Measurements from ENCODE around the gene SIT1.

Gene SIT1

DNA sequence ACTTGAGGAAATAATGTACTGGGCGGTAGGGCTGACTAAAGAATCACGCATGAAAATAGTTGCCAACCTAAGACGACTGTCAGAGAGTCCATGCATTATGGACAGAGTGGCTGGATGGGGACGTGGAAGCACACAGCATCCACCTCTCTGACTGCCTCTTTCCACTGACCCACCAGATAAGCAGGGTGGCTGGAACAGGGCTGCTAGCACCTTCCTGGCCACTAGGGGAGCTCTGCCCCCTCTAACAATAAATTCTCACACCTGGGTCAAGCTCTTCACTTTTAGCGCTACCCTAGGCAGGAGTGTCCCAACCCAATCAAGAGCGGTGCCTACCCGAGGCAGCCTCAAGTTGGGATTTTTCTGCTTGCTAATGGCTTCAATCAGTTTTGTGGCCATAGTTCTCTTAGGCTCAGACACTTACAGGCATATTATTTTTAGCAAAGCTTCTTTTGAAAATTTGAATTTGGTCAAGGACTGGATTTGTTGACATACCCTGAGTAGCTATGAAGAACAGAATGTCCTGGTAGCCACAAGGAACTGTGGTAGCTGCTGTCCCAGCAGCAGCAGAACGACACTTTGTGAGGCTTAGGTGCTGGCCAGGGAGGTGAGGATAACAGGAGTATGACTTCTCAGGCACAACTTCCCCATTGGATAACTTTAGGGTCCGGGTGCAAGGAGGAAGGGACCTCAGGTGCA, 45.9 kb upstream of the SIT1 start:
- Histone ChIP-seq H2AFZ (ENCODE audit: low read depth) (no peak overlapping the region), H4K20me1 (ENCODE audit: insufficient read depth) (no peaks in the 10 kb centered on the region), H3K4me2 (no peak overlapping the region), H3K27ac (no peak overlapping the region), H3K4me3 (IDR thresholded peaks at IDR 0.05; ENCODE audit: insufficient read depth, low read depth, low read length) (no peak overlapping the region), H3K4me1 (ENCODE audit: low read depth, poor library complexity, severe bottlenecking) (no peaks in the 10 kb centered on the region), H3K27me3 (ENCODE audit: insufficient read depth, low read depth) (no peaks in the 10 kb centered on the region), H3K36me3 (ENCODE audit: insufficient read depth) (no peaks in the 10 kb centered on the region; the same call in 1 of the 2 replicates), H3K9ac (no peak overlapping the region), H3K79me2 (ENCODE audit: insufficient read depth, low read depth) (no peaks in the 10 kb centered on the region)
- TF ChIP-seq, protein P1, sequence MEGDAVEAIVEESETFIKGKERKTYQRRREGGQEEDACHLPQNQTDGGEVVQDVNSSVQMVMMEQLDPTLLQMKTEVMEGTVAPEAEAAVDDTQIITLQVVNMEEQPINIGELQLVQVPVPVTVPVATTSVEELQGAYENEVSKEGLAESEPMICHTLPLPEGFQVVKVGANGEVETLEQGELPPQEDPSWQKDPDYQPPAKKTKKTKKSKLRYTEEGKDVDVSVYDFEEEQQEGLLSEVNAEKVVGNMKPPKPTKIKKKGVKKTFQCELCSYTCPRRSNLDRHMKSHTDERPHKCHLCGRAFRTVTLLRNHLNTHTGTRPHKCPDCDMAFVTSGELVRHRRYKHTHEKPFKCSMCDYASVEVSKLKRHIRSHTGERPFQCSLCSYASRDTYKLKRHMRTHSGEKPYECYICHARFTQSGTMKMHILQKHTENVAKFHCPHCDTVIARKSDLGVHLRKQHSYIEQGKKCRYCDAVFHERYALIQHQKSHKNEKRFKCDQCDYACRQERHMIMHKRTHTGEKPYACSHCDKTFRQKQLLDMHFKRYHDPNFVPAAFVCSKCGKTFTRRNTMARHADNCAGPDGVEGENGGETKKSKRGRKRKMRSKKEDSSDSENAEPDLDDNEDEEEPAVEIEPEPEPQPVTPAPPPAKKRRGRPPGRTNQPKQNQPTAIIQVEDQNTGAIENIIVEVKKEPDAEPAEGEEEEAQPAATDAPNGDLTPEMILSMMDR (conservative IDR thresholded peaks at IDR 0.05; ENCODE audit: low read depth, low read length) = peak; percentile 93

DNA sequence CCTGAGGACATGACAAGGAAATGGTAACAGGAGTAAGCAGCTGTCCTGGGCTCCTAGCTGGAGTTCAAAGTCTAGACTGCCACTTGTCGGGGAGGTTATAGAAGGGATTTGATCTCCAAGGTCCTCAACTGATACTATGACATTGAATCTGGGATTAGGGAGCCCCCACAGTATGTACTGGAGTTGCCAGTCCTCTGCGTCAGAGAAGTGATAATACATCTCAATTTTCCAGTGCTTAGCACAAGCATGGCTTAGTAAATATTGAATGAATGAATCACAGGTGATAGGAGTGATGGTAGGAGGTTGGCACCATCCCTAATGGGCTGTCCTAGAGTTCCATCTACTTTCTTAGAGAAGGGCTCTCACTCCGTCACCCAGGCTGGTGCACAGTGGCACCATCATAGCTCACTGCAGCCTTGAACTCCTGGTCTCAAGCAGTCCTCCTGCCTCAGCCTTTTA, 45.2 kb upstream of the SIT1 start:
- Histone ChIP-seq H3K4me2 (no peak overlapping the region), H3K9ac (no peak overlapping the region), H3K27ac (no peak overlapping the region), H3K79me2 (ENCODE audit: insufficient read depth, low read depth) (no peaks in the 10 kb centered on the region), H2AFZ (ENCODE audit: low read depth) (no peak overlapping the region), H3K4me1 (ENCODE audit: low read depth, poor library complexity, severe bottlenecking) (no peaks in the 10 kb centered on the region), H3K27me3 (ENCODE audit: insufficient read depth, low read depth) (no peaks in the 10 kb centered on the region), H3K36me3 (ENCODE audit: insufficient read depth) (no peaks in the 10 kb centered on the region; the same call in 1 of the 2 replicates), H4K20me1 (ENCODE audit: insufficient read depth) (no peaks in the 10 kb centered on the region), H3K4me3 (IDR thresholded peaks at IDR 0.05; ENCODE audit: insufficient read depth, low read depth, low read length) (no peak overlapping the region)
- TF ChIP-seq, protein P1 (conservative IDR thresholded peaks at IDR 0.05; ENCODE audit: low read depth, low read length) = no peak

DNA sequence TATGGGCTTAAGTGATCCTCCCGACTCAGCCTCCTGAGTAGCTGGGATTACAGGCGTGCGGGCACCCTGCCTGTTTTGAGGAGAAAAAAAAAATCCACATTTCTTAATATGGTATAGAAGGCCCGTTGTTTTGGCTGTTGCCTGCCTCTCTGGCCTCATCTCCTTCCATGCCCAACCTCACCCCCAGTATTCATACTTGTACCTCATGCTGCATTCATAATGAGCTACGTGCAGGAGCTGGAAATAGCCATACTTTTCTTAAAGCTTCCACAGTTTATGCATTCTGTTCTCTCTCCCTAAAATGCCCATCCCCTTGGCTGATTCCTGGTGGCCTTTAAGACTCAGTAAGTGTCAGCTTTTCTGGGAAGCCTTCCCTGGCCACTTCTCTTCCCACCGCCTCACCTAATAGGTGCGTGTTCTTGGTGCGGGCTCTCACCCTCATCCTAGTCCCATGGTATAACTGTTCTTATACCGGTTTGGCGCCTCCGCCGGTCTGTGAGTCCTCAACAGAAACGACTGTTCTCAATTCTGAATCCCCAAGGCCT, 41.1 kb upstream of the SIT1 start:
- H3K9ac ChIP-seq = no peak overlapping the region
- H3K27me3 ChIP-seq (ENCODE audit: insufficient read depth, low read depth) = no peaks in the 10 kb centered on the region
- no peaks in the 10 kb centered on the region for H3K36me3 ChIP-seq (ENCODE audit: insufficient read depth)
- no peak overlapping the region for H3K4me3 ChIP-seq (IDR thresholded peaks at IDR 0.05; ENCODE audit: insufficient read depth, low read depth, low read length)
- no peak overlapping the region for H3K27ac ChIP-seq
- H3K4me2 ChIP-seq = no peak overlapping the region
- H3K79me2 ChIP-seq (ENCODE audit: insufficient read depth, low read depth) = no peaks in the 10 kb centered on the region
- H2AFZ ChIP-seq (ENCODE audit: low read depth) = no peak overlapping the region
- TF ChIP-seq, protein P1 (conservative IDR thresholded peaks at IDR 0.05; ENCODE audit: low read depth, low read length) = no peak
- no peaks in the 10 kb centered on the region for H3K4me1 ChIP-seq (ENCODE audit: low read depth, poor library complexity, severe bottlenecking)
- H4K20me1 ChIP-seq (ENCODE audit: insufficient read depth) = no peaks in the 10 kb centered on the region

DNA sequence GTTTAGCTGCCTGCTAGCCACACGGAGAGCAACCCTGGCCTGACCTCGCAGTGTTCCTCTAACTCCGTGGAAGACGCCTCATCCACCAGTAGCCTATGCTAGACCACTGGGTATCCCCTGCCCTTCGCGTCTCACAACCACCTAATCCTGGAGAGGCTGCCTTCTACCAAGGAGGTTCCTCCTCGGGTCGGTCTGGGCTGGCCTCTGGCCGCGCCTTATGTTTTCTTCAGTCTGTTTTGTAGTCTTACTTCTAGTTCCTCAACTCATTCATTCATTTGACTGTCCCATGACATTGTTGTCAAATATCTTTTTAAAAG, 40.6 kb upstream of the SIT1 start:
- peak overlapping the region; percentile 81; the same call in 1 of the 2 replicates for H2AFZ ChIP-seq (ENCODE audit: low read depth)
- no peaks in the 10 kb centered on the region for H4K20me1 ChIP-seq (ENCODE audit: insufficient read depth)
- H3K4me1 ChIP-seq (ENCODE audit: low read depth, poor library complexity, severe bottlenecking) = no peaks in the 10 kb centered on the region
- H3K27me3 ChIP-seq (ENCODE audit: insufficient read depth, low read depth) = no peaks in the 10 kb centered on the region
- no peaks in the 10 kb centered on the region for H3K79me2 ChIP-seq (ENCODE audit: insufficient read depth, low read depth)
- TF ChIP-seq, protein P1 (conservative IDR thresholded peaks at IDR 0.05; ENCODE audit: low read depth, low read length) = no peak
- no peak overlapping the region for H3K4me3 ChIP-seq (IDR thresholded peaks at IDR 0.05; ENCODE audit: insufficient read depth, low read depth, low read length)
- no peak overlapping the region for H3K4me2 ChIP-seq
- H3K27ac ChIP-seq = no peak overlapping the region
- H3K36me3 ChIP-seq (ENCODE audit: insufficient read depth) = no peaks in the 10 kb centered on the region
- no peak overlapping the region for H3K9ac ChIP-seq

Measured in KMS-11 (cell line).